Activated gamma-delta T cell treated with anti-CD3 and anti-CD28 coated beads, Interleukin-2, amount 50 U/mL, for 16 hours (primary cell): ENCODE results near the gene PEX7.
"Not testable (repeated sequence)": the region's sequence is repeated elsewhere in the genome, so short reads cannot be mapped to it uniquely, and the experiment has no call there.

Experiments
- DNase-seq: peaks from one replicate; pipeline ENCODE4 v3.0.0-alpha.2; 2020; ENCODE audit warnings: low read depth

Gene PEX7

DNA sequence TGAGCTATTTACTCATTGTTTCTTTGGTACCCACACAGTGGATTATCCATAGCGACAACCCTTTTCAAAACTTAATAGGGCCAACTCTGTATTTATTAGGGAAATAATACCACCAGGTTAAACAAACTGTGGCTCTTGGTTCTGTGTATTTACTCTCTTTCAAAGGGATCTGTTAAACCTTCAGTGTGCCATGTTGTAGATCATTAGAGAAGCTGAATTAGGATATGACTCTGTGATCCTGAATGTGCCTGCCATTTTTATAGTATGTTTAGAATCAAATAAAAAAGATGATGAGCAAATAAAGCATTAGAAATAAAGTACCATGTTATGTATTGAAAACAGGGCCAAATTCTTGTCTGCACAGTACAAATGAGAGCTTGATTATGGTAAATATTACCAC is 74.7 kb downstream of the PEX7 start:
- DNase-seq: no peak

DNA sequence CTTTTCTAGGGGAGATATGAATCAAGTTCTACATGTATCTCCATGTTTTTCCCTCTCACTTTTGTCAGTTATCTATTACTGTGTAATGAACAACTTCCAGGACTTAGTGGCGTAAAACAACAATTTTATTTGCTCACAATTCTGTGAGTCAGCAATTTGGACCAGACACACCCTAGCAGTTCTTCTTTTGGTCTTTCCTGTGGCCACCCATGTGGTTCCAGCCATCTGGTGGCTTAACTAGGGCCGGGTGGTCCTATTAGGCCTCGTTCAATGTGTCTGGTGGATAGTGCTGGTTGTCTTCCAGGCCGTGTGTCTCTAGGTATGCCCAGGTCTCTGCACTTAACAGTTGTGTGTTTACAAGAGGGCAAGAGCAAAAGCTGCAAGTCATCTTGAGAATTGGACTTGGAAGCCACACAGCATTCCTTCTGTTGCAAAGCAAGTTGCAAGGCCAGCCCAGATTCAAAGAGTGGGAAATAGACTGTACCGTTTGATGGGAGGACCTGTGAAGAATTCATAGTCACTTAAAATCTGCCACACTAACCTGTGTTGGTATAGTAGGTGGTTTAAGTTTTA is 78.9 kb downstream of the PEX7 start:
- no peak for DNase-seq

GRCh38 chr6:136904477-136904876 is 82.1 kb downstream of the PEX7 start:
- not testable (repeated sequence) for DNase-seq

- DNase-seq: no peak
These were observed 92.6 kb downstream of the PEX7 start for GRCh38 chr6:136914947-136915346.

DNA sequence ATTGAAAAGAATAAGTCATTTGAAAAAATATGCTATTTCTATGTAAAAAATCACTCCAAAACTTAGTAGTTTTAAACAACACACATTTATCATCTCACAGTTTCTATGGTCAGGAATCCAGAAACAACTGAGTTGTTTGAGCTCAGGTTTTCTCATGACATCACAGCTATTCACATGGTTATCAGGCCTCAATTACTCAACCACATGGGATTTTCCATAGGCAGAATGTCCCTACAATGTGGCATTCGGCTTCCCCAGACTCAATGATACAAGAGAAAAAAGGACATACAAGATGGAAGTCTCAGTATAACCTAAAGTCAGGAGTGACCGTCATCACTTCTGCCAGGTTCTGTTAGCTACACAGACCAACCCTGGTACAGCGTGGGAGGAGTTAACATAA is 96.3 kb downstream of the PEX7 start:
- no peak for DNase-seq

DNA sequence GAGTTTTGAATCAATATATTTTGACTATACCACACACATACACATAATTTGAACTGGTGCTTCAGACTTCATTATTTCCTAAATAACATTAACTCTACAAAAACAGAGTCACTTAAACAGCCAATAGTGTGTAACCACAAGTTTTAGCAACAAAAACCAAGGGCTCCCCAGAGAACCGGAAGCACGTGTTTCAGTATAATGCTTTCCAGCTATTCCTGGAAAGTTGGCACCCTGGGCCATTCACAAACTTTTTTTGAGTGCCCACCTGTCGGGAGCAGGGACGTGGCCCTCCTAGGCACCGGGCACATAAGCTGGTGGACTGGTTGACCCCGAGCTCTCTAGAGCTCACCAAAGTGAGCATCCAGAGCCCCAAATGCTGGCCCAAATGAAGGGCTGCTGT is 97.8 kb downstream of the PEX7 start:
- DNase-seq: no peak

DNA sequence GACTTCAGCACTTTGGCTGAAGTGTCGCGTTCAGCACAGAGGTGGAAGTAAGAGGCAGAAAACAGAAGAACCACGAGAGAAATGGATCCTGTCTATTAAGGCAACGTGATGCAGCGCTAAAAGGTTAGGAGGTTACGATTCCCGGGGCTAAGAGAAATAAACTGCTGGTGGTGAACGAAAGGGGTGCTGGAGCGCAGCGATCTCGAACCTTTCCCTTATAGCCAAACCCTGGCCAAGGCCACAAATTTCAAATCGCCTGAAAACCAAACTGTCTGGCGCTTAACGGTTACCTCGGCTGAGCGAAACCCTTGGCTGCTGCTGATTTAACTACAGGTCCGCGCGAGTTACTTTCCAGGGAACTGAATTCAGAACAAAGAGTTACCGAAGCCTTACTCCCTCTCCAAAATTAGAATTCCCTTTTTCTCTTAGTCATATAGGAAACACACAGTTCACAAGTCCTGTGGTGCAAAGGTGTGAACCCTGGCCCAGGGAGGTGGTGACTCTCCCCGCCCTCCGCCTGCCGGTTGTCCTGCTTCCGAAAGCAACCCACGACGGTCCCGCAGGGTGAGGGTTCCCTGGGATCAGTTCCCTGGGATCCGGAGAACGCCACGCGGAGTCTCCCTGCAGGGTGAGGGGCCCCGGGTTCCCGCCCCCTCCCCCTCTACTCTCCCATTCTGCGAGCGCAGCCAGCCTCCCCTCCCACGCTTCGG is 98.4 kb downstream of the PEX7 start:
- DNase-seq: no peak

DNA sequence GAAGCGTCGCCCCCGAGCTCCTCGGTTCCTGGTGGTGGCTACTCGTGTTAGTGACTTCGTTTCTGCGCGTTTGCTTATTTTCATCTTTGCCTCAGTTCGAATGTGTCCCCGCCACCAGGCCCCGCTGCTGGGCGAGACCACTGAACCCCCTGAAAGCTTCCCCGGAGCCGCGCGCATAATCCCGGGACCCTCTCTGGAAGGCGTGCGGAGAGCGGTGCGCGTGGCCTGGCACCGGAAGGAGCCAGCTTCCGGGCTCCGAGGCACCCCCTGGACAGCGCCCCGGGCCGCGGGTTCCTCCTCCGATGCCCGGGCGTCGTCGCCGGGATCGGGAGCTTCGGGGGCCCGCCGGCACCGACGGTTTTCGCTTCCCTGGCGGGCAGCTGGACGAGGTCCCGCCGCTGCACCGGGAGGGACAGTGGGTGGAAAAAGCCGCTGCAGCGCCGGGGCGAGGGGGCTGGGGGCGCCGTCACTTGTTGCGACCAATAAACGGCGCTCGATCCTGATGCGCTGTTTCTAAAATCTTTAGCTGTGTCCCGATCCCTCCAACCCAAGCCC is 99.1 kb downstream of the PEX7 start:
- no peak for DNase-seq

DNA sequence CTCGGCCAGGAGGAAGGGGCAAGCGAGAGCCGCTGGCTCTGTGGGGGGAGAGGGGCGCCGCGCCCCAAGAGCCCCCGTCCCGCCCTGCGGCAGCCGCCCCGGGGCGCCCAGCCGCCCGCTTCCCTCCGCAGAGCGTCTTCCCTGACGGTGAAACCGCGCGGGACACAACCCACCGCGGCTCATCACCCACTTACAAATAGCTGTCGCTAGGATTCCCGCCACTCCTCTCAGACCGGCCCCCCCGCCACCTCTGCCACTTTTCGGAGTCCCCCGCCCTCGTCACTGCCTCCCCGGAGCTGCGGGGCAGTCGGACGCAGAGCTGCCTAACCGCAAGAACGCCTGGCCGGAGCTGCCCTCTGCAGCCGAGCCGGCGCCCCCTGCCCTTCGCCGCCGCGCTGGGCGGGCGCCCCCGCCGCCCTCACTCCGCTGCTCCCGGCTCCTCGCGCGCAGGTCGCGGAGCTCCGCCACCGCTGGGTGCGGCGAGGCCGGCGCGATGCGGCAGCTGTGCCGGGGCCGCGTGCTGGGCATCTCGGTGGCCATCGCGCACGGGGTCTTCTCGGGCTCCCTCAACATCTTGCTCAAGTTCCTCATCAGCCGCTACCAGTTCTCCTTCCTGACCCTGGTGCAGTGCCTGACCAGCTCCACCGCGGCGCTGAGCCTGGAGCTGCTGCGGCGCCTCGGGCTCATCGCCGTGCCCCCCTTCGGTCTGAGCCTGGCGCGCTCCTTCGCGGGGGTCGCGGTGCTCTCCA is 99.7 kb downstream of the PEX7 start, which contains the start of gene SLC35D3:
Gene SLC35D3 (plus strand): TSS at position 366 of the 749 bp plus-strand sequence. CDS start 128 bp downstream, at position 494.
- no peak for DNase-seq

DNA sequence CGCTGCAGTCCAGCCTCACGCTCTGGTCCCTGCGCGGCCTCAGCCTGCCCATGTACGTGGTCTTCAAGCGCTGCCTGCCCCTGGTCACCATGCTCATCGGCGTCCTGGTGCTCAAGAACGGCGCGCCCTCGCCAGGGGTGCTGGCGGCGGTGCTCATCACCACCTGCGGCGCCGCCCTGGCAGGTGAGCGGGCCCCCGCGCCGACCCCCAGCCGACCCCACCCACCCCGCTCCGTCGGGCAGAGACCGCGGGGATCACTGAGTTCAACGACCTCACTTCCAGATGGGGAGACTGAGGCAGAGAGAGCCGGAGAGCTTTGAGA is 100.3 kb downstream of the PEX7 start:
- DNase-seq: no peak

GRCh38 chr6:136923116-136923953 is 100.9 kb downstream of the PEX7 start:
- DNase-seq: no peak

DNA sequence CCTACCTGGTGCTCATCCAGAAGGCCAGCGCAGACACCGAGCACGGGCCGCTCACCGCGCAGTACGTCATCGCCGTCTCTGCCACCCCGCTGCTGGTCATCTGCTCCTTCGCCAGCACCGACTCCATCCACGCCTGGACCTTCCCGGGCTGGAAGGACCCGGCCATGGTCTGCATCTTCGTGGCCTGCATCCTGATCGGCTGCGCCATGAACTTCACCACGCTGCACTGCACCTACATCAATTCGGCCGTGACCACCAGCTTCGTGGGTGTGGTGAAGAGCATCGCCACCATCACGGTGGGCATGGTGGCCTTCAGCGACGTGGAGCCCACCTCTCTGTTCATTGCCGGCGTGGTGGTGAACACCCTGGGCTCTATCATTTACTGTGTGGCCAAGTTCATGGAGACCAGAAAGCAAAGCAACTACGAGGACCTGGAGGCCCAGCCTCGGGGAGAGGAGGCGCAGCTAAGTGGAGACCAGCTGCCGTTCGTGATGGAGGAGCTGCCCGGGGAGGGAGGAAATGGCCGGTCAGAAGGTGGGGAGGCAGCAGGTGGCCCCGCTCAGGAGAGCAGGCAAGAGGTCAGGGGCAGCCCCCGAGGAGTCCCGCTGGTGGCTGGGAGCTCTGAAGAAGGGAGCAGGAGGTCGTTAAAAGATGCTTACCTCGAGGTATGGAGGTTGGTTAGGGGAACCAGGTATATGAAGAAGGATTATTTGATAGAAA is 101.7 kb downstream of the PEX7 start:
- no peak for DNase-seq

- no peak for DNase-seq
These were observed 104.0 kb downstream of the PEX7 start for GRCh38 chr6:136926383-136926782.

GRCh38 chr6:136927292-136927691 is 104.9 kb downstream of the PEX7 start:
- no peak for DNase-seq

DNA sequence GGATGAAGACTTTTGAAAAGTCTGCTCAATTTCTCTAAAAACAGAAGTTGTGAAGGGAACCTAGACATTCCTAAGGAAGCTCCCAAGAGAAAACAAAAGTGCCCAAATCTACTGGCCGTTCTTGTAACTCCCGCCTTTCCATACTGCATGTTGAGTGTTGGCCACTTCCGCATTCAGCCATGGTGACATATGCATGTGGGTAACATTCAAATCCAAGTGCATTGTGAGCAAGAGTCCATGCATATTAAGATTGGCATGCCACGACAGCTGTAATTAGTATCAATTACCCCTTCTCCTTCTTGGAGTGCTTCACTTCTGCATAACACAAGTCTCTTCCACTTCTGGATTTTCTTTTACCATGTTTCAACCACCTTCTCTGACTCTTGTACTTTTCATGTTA is 108.1 kb downstream of the PEX7 start:
- DNase-seq: no peak

- no peak for DNase-seq
These were observed 110.2 kb downstream of the PEX7 start for GRCh38 chr6:136932599-136932998.

- no peak for DNase-seq
These were observed 122.7 kb downstream of the PEX7 start for GRCh38 chr6:136945072-136945471.

DNA sequence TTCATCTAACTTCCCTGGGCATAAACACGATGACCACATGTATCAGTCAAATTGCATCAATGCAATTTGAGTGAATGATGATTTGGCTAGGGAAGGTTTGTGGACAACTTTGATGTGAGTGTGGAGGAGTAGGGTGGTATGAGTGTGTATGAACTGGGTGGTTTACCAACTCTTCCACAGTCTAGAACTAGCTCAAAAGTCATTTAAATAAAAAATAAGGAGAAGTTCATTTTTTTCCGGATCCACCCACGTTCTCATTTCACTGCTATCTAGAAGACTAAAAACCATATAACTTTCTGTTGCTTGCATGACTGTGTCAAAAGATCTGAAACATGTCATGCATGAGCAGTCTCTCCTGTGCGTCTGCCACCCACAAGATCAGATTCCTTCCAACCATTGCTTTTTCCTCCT is 123.3 kb downstream of the PEX7 start:
- no peak for DNase-seq

DNA sequence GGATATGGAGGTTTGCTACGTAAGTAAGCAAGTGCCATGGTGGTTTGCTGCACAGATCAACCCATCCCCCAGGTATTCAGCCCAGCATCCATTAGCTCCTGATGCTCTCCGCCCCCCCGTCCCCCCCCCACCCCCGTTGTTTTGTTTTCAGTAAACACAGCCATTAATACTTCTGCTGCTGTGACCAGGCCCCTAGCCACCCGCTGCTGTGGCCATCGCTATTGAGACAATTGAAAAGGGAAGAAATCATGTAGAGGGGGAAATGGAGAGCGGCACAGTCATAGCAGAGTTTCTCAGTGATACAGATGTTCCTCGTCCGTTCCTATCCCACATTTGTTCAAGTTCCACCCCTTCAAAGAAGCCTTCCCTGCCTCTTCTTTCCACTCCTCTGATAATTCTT is 124.6 kb downstream of the PEX7 start:
- no peak for DNase-seq

GRCh38 chr6:136949957-136950356 is 127.6 kb downstream of the PEX7 start:
- DNase-seq: not testable (repeated sequence)

- no peak for DNase-seq
These were observed 128.2 kb downstream of the PEX7 start for GRCh38 chr6:136950436-136951126.
